ENCODE results near the gene MITD1.

DNA sequence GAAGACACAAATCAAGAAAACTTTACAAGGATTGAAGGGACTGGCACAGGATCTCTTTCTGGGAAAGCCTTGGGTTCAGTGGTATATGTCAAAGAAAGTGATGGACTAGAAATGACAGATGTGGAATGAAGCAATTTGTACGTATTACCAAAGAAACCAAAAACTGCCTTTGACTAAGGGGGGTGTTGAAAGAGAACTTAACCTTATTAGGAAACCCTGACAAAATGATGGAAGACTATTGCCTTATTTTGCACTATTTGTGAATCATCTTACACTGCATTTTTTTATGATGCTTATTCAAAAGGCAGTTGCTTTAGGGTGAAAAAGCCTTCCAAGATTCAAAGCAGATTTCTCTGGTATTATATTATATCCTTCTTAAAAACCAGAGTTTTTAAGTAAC lies 30.2 kb downstream of the MITD1 start:
- TF ChIP-seq, protein P1, sequence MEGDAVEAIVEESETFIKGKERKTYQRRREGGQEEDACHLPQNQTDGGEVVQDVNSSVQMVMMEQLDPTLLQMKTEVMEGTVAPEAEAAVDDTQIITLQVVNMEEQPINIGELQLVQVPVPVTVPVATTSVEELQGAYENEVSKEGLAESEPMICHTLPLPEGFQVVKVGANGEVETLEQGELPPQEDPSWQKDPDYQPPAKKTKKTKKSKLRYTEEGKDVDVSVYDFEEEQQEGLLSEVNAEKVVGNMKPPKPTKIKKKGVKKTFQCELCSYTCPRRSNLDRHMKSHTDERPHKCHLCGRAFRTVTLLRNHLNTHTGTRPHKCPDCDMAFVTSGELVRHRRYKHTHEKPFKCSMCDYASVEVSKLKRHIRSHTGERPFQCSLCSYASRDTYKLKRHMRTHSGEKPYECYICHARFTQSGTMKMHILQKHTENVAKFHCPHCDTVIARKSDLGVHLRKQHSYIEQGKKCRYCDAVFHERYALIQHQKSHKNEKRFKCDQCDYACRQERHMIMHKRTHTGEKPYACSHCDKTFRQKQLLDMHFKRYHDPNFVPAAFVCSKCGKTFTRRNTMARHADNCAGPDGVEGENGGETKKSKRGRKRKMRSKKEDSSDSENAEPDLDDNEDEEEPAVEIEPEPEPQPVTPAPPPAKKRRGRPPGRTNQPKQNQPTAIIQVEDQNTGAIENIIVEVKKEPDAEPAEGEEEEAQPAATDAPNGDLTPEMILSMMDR (conservative IDR thresholded peaks at IDR 0.05; ENCODE audit: low read depth, low read length), result no peak
- TF ChIP-seq EZH2phosphoT487 (IDR thresholded peaks at IDR 0.05; ENCODE audit: borderline replicate concordance, low read length) (no peak), EZH2 (IDR thresholded peaks at IDR 0.05; ENCODE audit: low read length, unreplicated experiment) (no peak)

Data from PC-3 (cell line).